IMR-90 (cell line): ENCODE results near the gene KCNQ1. TPM values are rescaled to one million over a fixed set of nuclear protein-coding genes. Genes with fewer than 3 reads are reported as not detected.

ENCODE experiments used
- ATAC-seq: fragments of 200-7000 bp; cut with Tn5 transposase; 2 replicates; pipeline ENCODE4 v1.9.1; 2020; ENCODE audit warnings: low read depth, mild to moderate bottlenecking, moderate library complexity
- BruUV-seq: library from RNA; stranded (reverse); fragments of 400-500 nt; replicated peaks from 2 replicates; lab custom pipeline; 2021; lab: Mats Ljungman, UMichigan
- CTCF ChIA-PET: fragments of 300-600 bp; formaldehyde crosslinking; extraction: SDS; loops from one replicate; lab custom pipeline; 2021; ENCODE audit warnings: antibody characterized with exemption; lab: Yijun Ruan, JAX
- POLR2A ChIA-PET: fragments of 300-600 bp; sonication (Branson Sonifier 250); formaldehyde crosslinking; loops from one replicate; lab custom pipeline; 2022; ENCODE audit warnings: antibody characterized with exemption; ENCODE audit not compliant: unreplicated experiment; lab: Charles Lee
- DNase-seq: peaks from one replicate; pipeline ENCODE4 v3.0.0; 2013
- H2AFZ ChIP-seq: replicated peaks from 2 replicates; pipeline ENCODE3; 2013; ENCODE audit warnings: low read length, mild to moderate bottlenecking; ENCODE audit not compliant: poor library complexity
- H2AK5ac ChIP-seq: 2 replicates; pipeline ENCODE4 v1.6.1; 2013; ENCODE audit warnings: low read depth, low read length, inconsistent platforms
- H2AK9ac ChIP-seq: replicated peaks from 2 replicates; pipeline ENCODE3; 2013; ENCODE audit warnings: mild to moderate bottlenecking, low read depth, low read length, moderate library complexity; ENCODE audit not compliant: poor library complexity
- H2BK120ac ChIP-seq: 2 replicates; pipeline ENCODE4 v1.6.1; 2013; ENCODE audit warnings: low read depth, low read length, inconsistent platforms
- H2BK15ac ChIP-seq: 3 replicates; pipeline ENCODE4 v1.6.1; 2013; ENCODE audit warnings: low read depth, low read length, inconsistent platforms
- H2BK20ac ChIP-seq: 2 replicates; pipeline ENCODE4 v1.6.1; 2013; ENCODE audit warnings: low read depth, mild to moderate bottlenecking, inconsistent platforms, low read length, moderate library complexity
- H2BK5ac ChIP-seq: 2 replicates; pipeline ENCODE4 v1.6.1; 2013; ENCODE audit warnings: mild to moderate bottlenecking, low read depth, low read length, inconsistent platforms; ENCODE audit not compliant: poor library complexity, severe bottlenecking
- H3K14ac ChIP-seq: replicated peaks from 2 replicates; pipeline ENCODE4 v1.6.1; 2013; ENCODE audit warnings: low read depth, low read length, inconsistent platforms
- H3K18ac ChIP-seq: 2 replicates; pipeline ENCODE4 v1.6.1; 2013; ENCODE audit warnings: low read depth, low read length, control low read depth
- H3K23ac ChIP-seq: 2 replicates; pipeline ENCODE4 v1.6.1; 2013; ENCODE audit warnings: low read depth, low read length, inconsistent platforms
- H3K27ac ChIP-seq: 2 replicates; pipeline ENCODE4 v1.5.1; 2013; ENCODE audit warnings: mild to moderate bottlenecking, control low read depth, low read length; ENCODE audit not compliant: insufficient read depth
- H3K27me3 ChIP-seq: 2 replicates; pipeline ENCODE4 v1.6.1; 2013; ENCODE audit warnings: low read length; ENCODE audit not compliant: control insufficient read depth, insufficient read depth
- H3K36me3 ChIP-seq: 2 replicates; pipeline ENCODE4 v1.6.1; 2013; ENCODE audit warnings: low read length, mixed read lengths; ENCODE audit not compliant: control insufficient read depth, insufficient read depth
- H3K4ac ChIP-seq: 2 replicates; pipeline ENCODE4 v1.6.1; 2013; ENCODE audit warnings: low read depth, low read length, inconsistent platforms
- H3K4me1 ChIP-seq: 2 replicates; pipeline ENCODE4 v1.6.1; 2013; ENCODE audit warnings: low read length, mixed read lengths; ENCODE audit not compliant: control insufficient read depth, insufficient read depth
- H3K4me2 ChIP-seq: 2 replicates; pipeline ENCODE4 v1.6.1; 2013; ENCODE audit warnings: low read depth, mild to moderate bottlenecking, control low read depth, low read length, moderate library complexity
- H3K4me3 ChIP-seq: 2 replicates; pipeline ENCODE4 v1.5.1; 2013; ENCODE audit warnings: low read depth, mild to moderate bottlenecking, control low read depth, low read length, moderate library complexity; ENCODE audit not compliant: insufficient read depth
- H3K56ac ChIP-seq: 2 replicates; pipeline ENCODE4 v1.6.1; 2013; ENCODE audit warnings: low read length, inconsistent platforms; ENCODE audit not compliant: insufficient read depth; ENCODE audit errors: extremely low read depth
- H3K79me1 ChIP-seq, 2 experiments: 2 replicates each; pipeline ENCODE4 v1.6.1; 2013; ENCODE audit warnings: low read length in 2 of 2, inconsistent platforms in 1 of 2, low read depth in 1 of 2
- H3K9ac ChIP-seq: 2 replicates; pipeline ENCODE4 v1.6.1; 2013; ENCODE audit warnings: low read depth, low read length, control low read depth
- H3K9me1 ChIP-seq: 2 replicates; pipeline ENCODE4 v1.6.1; 2013; ENCODE audit warnings: low read length, inconsistent platforms; ENCODE audit not compliant: insufficient read depth
- H3K9me3 ChIP-seq: 2 replicates; pipeline ENCODE4 v1.6.1; 2013; ENCODE audit warnings: low read length; ENCODE audit not compliant: control insufficient read depth, insufficient read depth
- H4K20me1 ChIP-seq: 2 replicates; pipeline ENCODE4 v1.6.1; 2013; ENCODE audit warnings: low read length, inconsistent platforms; ENCODE audit not compliant: insufficient read depth
- H4K5ac ChIP-seq: 2 replicates; pipeline ENCODE4 v1.6.1; 2013; ENCODE audit warnings: mild to moderate bottlenecking, low read depth, low read length, control low read depth
- H4K8ac ChIP-seq, 2 experiments: 2 replicates each; pipeline ENCODE4 v1.6.1; 2013; ENCODE audit warnings: low read depth in 2 of 2, low read length in 2 of 2, control low read depth in 1 of 2, inconsistent platforms in 1 of 2
- H4K91ac ChIP-seq: 2 replicates; pipeline ENCODE4 v1.6.1; 2013; ENCODE audit warnings: low read depth, low read length, inconsistent platforms; ENCODE audit not compliant: insufficient read depth
- BHLHE40 ChIP-seq: fragments of 150-350 bp; IDR thresholded peaks from 2 replicates; pipeline ENCODE4 v1.6.1; 2016; ENCODE audit warnings: mild to moderate bottlenecking, low read depth, low read length
- CEBPB ChIP-seq: IDR thresholded peaks from 2 replicates; pipeline ENCODE4 v1.6.1; 2012; ENCODE audit warnings: low read depth, low read length, improper control_type of control experiment
- FOS ChIP-seq: fragments of 150-350 bp; IDR thresholded peaks from 2 replicates; pipeline ENCODE4 v1.6.1; 2016; ENCODE audit warnings: low read depth, low read length
- MAZ ChIP-seq: IDR thresholded peaks from 2 replicates; pipeline ENCODE4 v1.6.1; 2012; ENCODE audit warnings: low read depth, mild to moderate bottlenecking, low read length, improper control_type of control experiment, moderate library complexity, borderline replicate concordance
- MXI1 ChIP-seq: IDR thresholded peaks from 2 replicates; pipeline ENCODE4 v1.6.1; 2012; ENCODE audit warnings: low read depth, mild to moderate bottlenecking, low read length, moderate library complexity, borderline replicate concordance
- NFE2L2 ChIP-seq: fragments of 150-350 bp; IDR thresholded peaks from 2 replicates; pipeline ENCODE4 v1.6.1; 2016; ENCODE audit warnings: low read depth, mild to moderate bottlenecking, low read length
- RAD21 ChIP-seq: IDR thresholded peaks from 2 replicates; pipeline ENCODE4 v1.6.1; 2012; ENCODE audit warnings: low read length, improper control_type of control experiment
- RCOR1 ChIP-seq: IDR thresholded peaks from 2 replicates; pipeline ENCODE4 v1.6.1; 2012; ENCODE audit warnings: mild to moderate bottlenecking, low read length, improper control_type of control experiment; ENCODE audit not compliant: insufficient replicate concordance
- RFX5 ChIP-seq: IDR thresholded peaks from 2 replicates; pipeline ENCODE4 v1.8.0; 2012; ENCODE audit warnings: low read depth, mild to moderate bottlenecking, low read length, moderate library complexity
- WGBS, 2 experiments: methylation state at CpG; one replicate each; pipeline versions ENCODE4 v1.1.5 to v1.1.7; 2013; ENCODE audit warnings: missing lambda C conversion rate in 2 of 2; ENCODE audit not compliant: insufficient read length in 1 of 2; ENCODE audit errors: extremely low coverage in 2 of 2; 5-methylcytosine and 5-hydroxymethylcytosine counted together
- dilution Hi-C: fragments of 300-500 bp; cut with HindIII; formaldehyde crosslinking; loops from one replicate; pipeline ENCODE4 v1.14.3; 2018; ENCODE audit warnings: low sequenced_read_pairs; ENCODE audit not compliant: unreplicated experiment
- in situ Hi-C: fragments of 300-500 bp; cut with MboI; formaldehyde crosslinking; loops from 3 replicates; pipeline ENCODE4 v1.14.3; 2019; ENCODE audit warnings: low sequenced_read_pairs, inconsistent platforms, mixed read lengths
- intact Hi-C: fragments of 100-400 bp; cut with micrococcal nuclease; formaldehyde crosslinking; loops from 2 replicates; pipeline ENCODE4 v1.10.0; 2022
- polyA plus RNA-seq, 3 experiments: library from polyadenylated mRNA; depleted of rRNA; stranded (reverse); fragments of >200 nt; gene quantifications; 2 replicates each; pipeline ENCODE4 v1.2.3, GENCODE V29; 2012; ENCODE audit warnings: low replicate concordance in 1 of 3
- total RNA-seq: library from RNA; depleted of rRNA; stranded (reverse); fragments of >200 nt; gene quantifications from 2 replicates; pipeline ENCODE4 v1.2.3, GENCODE V29; 2012
- TF ChIP-seq, protein P1 (sequence below): fragments of 150-350 bp; IDR thresholded peaks from 2 replicates; pipeline ENCODE4 v1.6.1; 2017; ENCODE audit warnings: mild to moderate bottlenecking, antibody characterized with exemption, low read length, low read depth
- TF ChIP-seq, protein P2 (sequence below): conservative IDR thresholded peaks from 2 replicates; pipeline ENCODE4 v1.5.1; 2012; ENCODE audit warnings: mild to moderate bottlenecking, low read depth, low read length, improper control_type of control experiment

The KCNQ1 gene
- total and polyA plus RNA-seq, 2 of the 4 experiments (the other 2 are of a cell fraction), result 0.07 TPM; not detected in 1

DNA sequence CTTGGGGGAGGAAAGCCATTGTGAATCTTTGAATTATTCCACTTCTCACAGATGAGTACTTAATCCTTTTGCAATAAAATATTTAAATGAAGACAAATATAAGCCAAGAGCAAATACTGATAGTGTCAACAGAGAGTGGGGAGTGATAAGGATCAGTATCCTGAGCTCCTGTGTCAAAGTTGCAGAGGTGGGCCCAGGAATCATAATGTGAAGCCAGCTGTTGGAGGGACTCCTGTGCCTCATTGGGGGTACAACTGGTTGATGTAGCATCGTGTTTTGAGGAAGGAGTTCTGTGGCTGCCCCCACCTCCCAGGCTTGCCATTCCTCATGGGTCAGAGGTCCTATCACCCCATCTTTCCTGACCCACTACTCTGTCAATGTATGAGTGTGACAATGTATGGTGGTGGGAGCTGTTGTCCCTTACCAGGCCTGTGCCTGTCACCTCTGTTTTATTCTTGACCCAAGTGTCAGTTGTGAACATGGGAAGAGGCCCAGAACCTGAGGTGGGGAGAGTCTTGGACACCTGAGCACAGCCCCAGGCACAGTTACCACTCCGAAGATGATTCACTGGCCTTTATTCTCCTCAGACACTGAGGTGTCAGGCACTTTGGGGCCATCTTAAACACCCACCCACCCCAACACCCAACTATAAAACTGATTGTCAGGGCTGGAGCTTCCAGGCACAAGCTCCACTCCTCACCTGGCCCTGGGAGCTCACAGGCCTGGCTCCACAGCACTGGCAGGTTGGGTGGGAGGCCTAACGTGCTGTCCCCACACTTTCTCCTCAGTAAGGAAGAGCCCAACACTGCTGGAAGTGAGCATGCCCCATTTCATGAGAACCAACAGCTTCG, 216.6 kb downstream of the KCNQ1 start:
- H2AK5ac ChIP-seq, result no peak overlapping the region
- BruUV-seq, result no TSS peak
- peaks cover 11% of the 10 kb centered on the region for H4K20me1 ChIP-seq
- H2BK20ac ChIP-seq, result no peak overlapping the region
- no peak overlapping the region for H3K27ac ChIP-seq
- H3K4ac ChIP-seq, result no peak overlapping the region
- H3K9me3 ChIP-seq, result peaks cover 47% of the 10 kb centered on the region
- no peak overlapping the region for H4K91ac ChIP-seq
- WGBS, 2 experiments, result no CpG with 5 or more reads among the region's 4 CpGs
- H2AFZ ChIP-seq, result no peak overlapping the region
- H4K5ac ChIP-seq, result no peak overlapping the region
- no peak overlapping the region for H3K4me2 ChIP-seq
- POLR2A ChIA-PET, result no interaction called here
- no peak overlapping the region for H3K14ac ChIP-seq
- intact Hi-C loops (no loop called here), in situ Hi-C loops (no loop called here), dilution Hi-C loops (no loop called here)
- CTCF ChIA-PET, result no interaction called here
- no peak overlapping the region for H4K8ac ChIP-seq
- H2AK9ac ChIP-seq, result no peak overlapping the region
- H3K9ac ChIP-seq, result no peak overlapping the region
- DNase-seq (no peak), ATAC-seq (no peak)
- no peak overlapping the region for H2BK5ac ChIP-seq
- H3K36me3 ChIP-seq, result peaks cover 10% of the 10 kb centered on the region; the same call in 1 of the 2 replicates
- no peaks in the 10 kb centered on the region for H3K4me1 ChIP-seq
- H3K56ac ChIP-seq, result no peak overlapping the region
- TF ChIP-seq NFE2L2, result no peak
- TF ChIP-seq, protein P1, sequence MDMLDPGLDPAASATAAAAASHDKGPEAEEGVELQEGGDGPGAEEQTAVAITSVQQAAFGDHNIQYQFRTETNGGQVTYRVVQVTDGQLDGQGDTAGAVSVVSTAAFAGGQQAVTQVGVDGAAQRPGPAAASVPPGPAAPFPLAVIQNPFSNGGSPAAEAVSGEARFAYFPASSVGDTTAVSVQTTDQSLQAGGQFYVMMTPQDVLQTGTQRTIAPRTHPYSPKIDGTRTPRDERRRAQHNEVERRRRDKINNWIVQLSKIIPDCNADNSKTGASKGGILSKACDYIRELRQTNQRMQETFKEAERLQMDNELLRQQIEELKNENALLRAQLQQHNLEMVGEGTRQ, result no peak
- no peak for TF ChIP-seq CEBPB
- no peak for TF ChIP-seq RFX5
- TF ChIP-seq MAZ, result no peak
- no peak for TF ChIP-seq RAD21
- no peak for TF ChIP-seq FOS
- no peak for TF ChIP-seq RCOR1
- TF ChIP-seq, protein P2, sequence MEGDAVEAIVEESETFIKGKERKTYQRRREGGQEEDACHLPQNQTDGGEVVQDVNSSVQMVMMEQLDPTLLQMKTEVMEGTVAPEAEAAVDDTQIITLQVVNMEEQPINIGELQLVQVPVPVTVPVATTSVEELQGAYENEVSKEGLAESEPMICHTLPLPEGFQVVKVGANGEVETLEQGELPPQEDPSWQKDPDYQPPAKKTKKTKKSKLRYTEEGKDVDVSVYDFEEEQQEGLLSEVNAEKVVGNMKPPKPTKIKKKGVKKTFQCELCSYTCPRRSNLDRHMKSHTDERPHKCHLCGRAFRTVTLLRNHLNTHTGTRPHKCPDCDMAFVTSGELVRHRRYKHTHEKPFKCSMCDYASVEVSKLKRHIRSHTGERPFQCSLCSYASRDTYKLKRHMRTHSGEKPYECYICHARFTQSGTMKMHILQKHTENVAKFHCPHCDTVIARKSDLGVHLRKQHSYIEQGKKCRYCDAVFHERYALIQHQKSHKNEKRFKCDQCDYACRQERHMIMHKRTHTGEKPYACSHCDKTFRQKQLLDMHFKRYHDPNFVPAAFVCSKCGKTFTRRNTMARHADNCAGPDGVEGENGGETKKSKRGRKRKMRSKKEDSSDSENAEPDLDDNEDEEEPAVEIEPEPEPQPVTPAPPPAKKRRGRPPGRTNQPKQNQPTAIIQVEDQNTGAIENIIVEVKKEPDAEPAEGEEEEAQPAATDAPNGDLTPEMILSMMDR, result no peak
- TF ChIP-seq BHLHE40, result no peak
- no peak for TF ChIP-seq MXI1
- H3K27me3 ChIP-seq, result no peaks in the 10 kb centered on the region; the same call in 1 of the 2 replicates
- no peak overlapping the region for H2BK120ac ChIP-seq
- H3K79me1 ChIP-seq, result 0 out of 4 replicates have a peak, but pooled peaks cover 4 to 14% of the 10 kb centered on the region in 2 experiments
- no peak overlapping the region for H3K23ac ChIP-seq
- H2BK15ac ChIP-seq, result no peak overlapping the region
- H3K9me1 ChIP-seq, result no peaks in the 10 kb centered on the region
- no peak overlapping the region for H3K4me3 ChIP-seq
- H3K18ac ChIP-seq, result no peak overlapping the region
